Peyer's patch (tissue), 4 donors: ENCODE data around the gene RBBP4.

Source experiments
- POLR2A ChIP-seq, 2 donors: fragments of 450-650 bp; IDR thresholded peaks; one replicate each; pipeline ENCODE4 v1.5.1; 2017; ENCODE audit warnings: antibody characterized with exemption in 2 of 2, mild to moderate bottlenecking in 2 of 2, moderate library complexity in 2 of 2
- TF ChIP-seq, protein P1 (sequence below), 6 experiments: fragments of 450-650 bp in 4 of 6; fragments of 200-600 bp in 2 of 6; sonication (generic) in 1 of 6; IDR thresholded peaks; one replicate each; pipeline ENCODE4 v1.5.1; 2017 to 2019; ENCODE audit warnings: antibody characterized with exemption in 6 of 6, mild to moderate bottlenecking in 3 of 6, moderate library complexity in 1 of 6

DNA sequence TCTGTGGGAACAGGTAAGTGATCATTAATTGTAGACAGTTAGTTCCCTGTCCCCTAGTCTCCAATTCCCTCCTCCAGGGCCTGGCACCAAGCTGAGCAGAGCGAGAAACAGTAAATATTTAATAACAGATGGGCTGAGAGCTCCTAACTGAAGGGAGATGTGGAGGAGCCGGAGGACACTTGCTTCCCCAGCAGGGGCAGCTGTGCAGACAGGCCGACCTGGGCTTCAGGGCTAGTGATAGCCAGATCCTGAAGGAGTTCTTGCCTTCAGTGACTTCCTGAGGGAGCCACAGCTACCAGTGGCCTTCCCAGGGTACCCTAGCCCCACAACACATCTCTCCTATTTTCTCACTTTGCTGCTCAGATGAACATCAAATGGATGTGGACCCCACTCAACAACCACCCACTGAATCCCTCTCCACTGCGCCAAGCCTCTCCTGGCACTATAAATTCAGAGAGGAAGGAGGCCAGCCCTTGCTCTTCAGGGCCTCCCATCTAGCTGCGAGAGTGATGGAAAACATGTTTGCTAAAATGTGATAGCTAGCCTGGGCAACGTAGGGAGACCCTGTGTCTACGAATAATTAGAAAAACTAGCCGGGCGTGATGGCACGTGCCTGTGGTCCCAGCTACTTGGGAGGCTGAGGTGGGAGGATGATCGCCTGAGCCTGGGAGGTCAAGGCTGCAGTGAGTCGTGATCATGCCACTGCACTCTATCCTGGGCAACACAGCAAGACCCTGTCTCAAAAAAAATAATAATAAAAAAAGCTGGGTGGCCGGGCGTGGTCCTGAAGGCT is 78.4 kb downstream of the RBBP4 start:
- TF ChIP-seq, protein P1, sequence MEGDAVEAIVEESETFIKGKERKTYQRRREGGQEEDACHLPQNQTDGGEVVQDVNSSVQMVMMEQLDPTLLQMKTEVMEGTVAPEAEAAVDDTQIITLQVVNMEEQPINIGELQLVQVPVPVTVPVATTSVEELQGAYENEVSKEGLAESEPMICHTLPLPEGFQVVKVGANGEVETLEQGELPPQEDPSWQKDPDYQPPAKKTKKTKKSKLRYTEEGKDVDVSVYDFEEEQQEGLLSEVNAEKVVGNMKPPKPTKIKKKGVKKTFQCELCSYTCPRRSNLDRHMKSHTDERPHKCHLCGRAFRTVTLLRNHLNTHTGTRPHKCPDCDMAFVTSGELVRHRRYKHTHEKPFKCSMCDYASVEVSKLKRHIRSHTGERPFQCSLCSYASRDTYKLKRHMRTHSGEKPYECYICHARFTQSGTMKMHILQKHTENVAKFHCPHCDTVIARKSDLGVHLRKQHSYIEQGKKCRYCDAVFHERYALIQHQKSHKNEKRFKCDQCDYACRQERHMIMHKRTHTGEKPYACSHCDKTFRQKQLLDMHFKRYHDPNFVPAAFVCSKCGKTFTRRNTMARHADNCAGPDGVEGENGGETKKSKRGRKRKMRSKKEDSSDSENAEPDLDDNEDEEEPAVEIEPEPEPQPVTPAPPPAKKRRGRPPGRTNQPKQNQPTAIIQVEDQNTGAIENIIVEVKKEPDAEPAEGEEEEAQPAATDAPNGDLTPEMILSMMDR (IDR thresholded peaks at IDR 0.05): no peak
- no peak for TF ChIP-seq POLR2A (IDR thresholded peaks at IDR 0.05)
